Measurements from ENCODE around the gene PITPNM1. TPM values are rescaled to one million over a fixed set of nuclear protein-coding genes. Genes with fewer than 3 reads are reported as not detected.

The PITPNM1 gene
- total RNA-seq, 4 donors from 2014 or later = 7.3 to 19.9 (median 12.6) TPM

DNA sequence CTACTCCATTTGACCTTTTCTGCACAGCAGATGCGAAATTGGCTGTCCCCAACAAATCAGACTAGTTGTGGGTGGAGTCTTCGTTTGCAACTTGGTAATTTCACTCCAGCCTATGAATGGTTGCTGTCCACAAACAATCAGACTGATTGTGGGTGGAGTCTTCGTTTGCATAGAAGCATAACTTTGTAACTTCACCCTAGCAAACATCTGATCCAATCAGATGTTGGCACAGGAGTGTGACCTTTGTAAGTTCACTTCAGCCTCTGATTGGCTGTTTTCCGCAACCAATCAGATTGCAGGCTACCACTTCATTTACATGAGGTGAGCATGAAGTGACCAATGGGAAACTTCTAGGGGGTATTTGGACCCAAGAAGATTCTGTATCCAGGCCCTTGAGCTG lies 34.4 kb upstream of the PITPNM1 start:
- WGBS, 2 donors = 84 to 91% methylated on average over 4 of the region's 4 CpGs
- DNase-seq (ENCODE audit: low spot score in 2 of 2) = no peak
- H3K4me3 ChIP-seq (ENCODE audit: low read depth, poor library complexity, severe bottlenecking) = no peak overlapping the region
- TF ChIP-seq, protein P1, sequence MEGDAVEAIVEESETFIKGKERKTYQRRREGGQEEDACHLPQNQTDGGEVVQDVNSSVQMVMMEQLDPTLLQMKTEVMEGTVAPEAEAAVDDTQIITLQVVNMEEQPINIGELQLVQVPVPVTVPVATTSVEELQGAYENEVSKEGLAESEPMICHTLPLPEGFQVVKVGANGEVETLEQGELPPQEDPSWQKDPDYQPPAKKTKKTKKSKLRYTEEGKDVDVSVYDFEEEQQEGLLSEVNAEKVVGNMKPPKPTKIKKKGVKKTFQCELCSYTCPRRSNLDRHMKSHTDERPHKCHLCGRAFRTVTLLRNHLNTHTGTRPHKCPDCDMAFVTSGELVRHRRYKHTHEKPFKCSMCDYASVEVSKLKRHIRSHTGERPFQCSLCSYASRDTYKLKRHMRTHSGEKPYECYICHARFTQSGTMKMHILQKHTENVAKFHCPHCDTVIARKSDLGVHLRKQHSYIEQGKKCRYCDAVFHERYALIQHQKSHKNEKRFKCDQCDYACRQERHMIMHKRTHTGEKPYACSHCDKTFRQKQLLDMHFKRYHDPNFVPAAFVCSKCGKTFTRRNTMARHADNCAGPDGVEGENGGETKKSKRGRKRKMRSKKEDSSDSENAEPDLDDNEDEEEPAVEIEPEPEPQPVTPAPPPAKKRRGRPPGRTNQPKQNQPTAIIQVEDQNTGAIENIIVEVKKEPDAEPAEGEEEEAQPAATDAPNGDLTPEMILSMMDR (IDR thresholded peaks at IDR 0.05) = no peak
- TF ChIP-seq POLR2A (IDR thresholded peaks at IDR 0.05) = no peak
- intact Hi-C loops (cut with DNase I; ENCODE audit: low total_unique reads) = no loop called here

DNA sequence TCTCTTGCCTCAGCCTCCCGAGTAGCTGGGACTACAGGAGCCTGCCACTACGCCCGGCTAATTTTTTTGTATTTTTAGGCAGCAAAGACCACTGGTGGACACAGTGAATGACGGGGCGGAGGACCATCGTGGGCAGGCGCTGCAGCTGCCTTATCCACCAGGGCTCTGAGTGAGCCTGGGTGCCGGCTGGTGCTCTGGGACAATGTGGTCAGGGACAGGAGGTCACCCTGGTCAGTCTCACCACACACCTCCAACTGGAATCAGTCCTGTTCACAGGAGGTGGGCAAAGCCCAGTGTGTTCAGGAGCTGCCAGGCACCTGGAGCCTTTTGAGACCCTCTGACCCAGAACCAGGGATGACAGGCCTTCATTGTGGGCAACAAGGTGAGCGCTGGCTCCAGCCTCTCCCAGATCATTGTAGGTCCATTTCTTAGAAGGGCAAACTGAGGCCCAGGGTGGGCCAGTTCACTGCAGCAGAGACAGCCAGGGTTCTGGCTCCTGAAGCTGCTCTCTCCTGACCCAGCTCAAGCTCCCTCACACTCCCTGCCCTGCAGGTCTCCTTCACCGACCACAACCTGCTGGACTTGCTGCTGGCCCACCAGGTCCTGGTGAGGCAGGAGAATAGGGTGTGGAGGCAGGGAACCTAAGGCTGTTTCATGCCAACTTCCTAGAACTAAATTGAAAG lies 33.8 kb upstream of the PITPNM1 start:
- no peak for DNase-seq (ENCODE audit: low spot score in 2 of 2)
- intact Hi-C loops (cut with DNase I; ENCODE audit: low total_unique reads) = no loop called here
- H3K4me3 ChIP-seq (ENCODE audit: low read depth, poor library complexity, severe bottlenecking) = no peak overlapping the region
- 85 to 88% methylated on average over 7 to 10 of the region's 10 CpGs for WGBS, 2 donors
- TF ChIP-seq POLR2A (IDR thresholded peaks at IDR 0.05) = no peak
- TF ChIP-seq, protein P1 (IDR thresholded peaks at IDR 0.05) = no peak

DNA sequence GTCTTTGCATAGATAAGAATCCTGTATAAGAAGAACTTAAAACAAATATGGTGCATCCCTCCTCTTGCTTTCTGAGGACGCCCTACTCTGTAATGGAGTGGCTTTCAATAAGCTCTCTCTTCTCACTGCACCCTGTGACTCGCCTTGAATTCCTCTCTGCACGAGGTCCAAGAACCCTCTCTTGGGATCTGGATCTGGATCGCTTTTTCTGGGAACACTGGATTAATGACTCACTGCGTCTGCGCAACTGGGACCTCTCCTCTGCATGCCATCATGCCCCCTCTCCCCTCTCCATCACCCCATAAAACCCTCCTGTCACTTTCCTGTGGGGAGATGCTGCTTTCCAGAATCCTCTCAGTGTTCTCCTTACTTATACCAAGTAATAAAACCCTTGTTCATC lies 33.1 kb upstream of the PITPNM1 start:
- WGBS, 2 donors = 63 to 65% methylated on average over 6 of the region's 6 CpGs
- TF ChIP-seq, protein P1 (IDR thresholded peaks at IDR 0.05) = no peak
- TF ChIP-seq POLR2A (IDR thresholded peaks at IDR 0.05) = no peak
- H3K4me3 ChIP-seq (ENCODE audit: low read depth, poor library complexity, severe bottlenecking) = no peak overlapping the region
- no peak for DNase-seq (ENCODE audit: low spot score in 2 of 2)
- intact Hi-C loops (cut with DNase I; ENCODE audit: low total_unique reads) = no loop called here

DNA sequence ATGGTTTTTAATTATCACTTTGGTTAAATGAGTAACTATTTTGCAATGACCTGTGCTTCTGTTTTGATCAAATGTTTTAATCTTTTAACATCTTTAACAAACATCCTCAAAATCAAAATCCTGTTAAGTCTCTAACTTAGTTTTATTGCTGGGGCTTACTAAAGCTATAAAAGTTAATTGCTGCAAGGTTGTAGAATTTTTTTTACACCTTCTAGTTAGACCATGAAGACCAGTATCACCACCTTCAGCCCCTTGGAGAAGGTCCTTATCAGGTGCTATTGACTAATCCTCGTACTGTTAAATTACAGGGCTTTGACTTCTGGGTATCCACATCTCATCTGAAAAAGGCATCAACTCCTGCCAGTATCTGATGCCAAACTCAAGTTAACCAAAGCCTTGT lies 30.4 kb upstream of the PITPNM1 start:
- 89 to 93% methylated on average over 1 of the region's 1 CpG for WGBS, 2 donors
- TF ChIP-seq, protein P1 (IDR thresholded peaks at IDR 0.05) = no peak
- no peak for TF ChIP-seq POLR2A (IDR thresholded peaks at IDR 0.05)

DNA sequence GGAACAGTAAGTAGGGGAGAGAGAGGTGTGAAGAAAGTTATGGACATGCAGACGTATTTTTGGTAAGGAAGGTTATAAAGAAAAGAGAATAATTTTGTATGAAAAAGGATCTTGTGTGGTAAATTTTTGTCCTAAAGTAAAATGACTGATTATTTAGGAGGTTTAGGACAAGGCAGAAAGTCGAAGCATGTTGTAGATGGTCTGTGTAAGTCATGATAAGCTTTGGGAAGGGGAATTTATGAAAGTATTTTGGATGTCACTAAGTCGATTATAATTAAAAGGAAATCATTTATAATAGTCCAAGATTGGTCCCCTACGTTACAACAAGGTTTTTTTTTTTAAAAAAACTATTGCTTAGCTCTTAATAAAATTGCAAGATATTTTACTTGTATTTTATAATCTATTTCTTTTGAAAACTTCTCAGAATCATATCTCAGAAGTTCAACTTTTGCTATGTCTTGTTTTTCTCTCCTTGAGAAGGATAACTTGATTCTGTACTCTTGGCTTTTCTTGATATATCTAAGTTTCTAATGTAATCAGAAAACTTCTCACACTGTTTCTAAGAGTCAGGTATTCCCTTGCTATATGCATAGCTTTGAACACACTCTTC lies 29.0 kb upstream of the PITPNM1 start:
- TF ChIP-seq POLR2A (IDR thresholded peaks at IDR 0.05) = no peak
- TF ChIP-seq, protein P1 (IDR thresholded peaks at IDR 0.05) = no peak
- intact Hi-C loops (cut with DNase I; ENCODE audit: low total_unique reads) = no loop called here
- 36 to 41% methylated on average over 4 of the region's 4 CpGs for WGBS, 2 donors
- H3K4me3 ChIP-seq (ENCODE audit: low read depth, poor library complexity, severe bottlenecking) = no peak overlapping the region
- DNase-seq (ENCODE audit: low spot score in 2 of 2) = no peak

More for the DNA sequence above, 30.4 kb upstream of the PITPNM1 start:
- intact Hi-C loops (cut with DNase I; ENCODE audit: low total_unique reads) = no loop called here
- DNase-seq (ENCODE audit: low spot score in 2 of 2) = no peak
- no peak overlapping the region for H3K4me3 ChIP-seq (ENCODE audit: low read depth, poor library complexity, severe bottlenecking)
